DND-41 (cell line): ENCODE measurements around the gene RERG.

Source experiments
- ATAC-seq: fragments of 200-7000 bp; cut with Tn5 transposase; 3 replicates; pipeline ENCODE4 v1.9.1; 2021; ENCODE audit warnings: low read depth; ENCODE audit not compliant: insufficient read depth
- DNase-seq: peaks from one replicate; pipeline ENCODE4 v3.0.0-alpha.2; 2020
- H2AFZ ChIP-seq: 2 replicates; pipeline ENCODE4 v1.6.0; 2012; ENCODE audit warnings: low read depth, low read length
- H3K27ac ChIP-seq: 2 replicates; pipeline ENCODE4 v1.5.1; 2012; ENCODE audit warnings: low read length, inconsistent platforms
- H3K27me3 ChIP-seq: fragments of 200-600 bp; sonication (generic); 2 replicates; pipeline ENCODE4 v1.6.0; 2012; ENCODE audit warnings: low read length, mild to moderate bottlenecking, inconsistent platforms; ENCODE audit not compliant: insufficient read depth, poor library complexity
- H3K36me3 ChIP-seq: 2 replicates; pipeline ENCODE4 v1.5.1; 2012; ENCODE audit warnings: low read length, inconsistent platforms; ENCODE audit not compliant: insufficient read depth
- H3K4me1 ChIP-seq: 2 replicates; pipeline ENCODE4 v1.5.1; 2012; ENCODE audit warnings: mild to moderate bottlenecking, low read length; ENCODE audit not compliant: insufficient read depth
- H3K4me2 ChIP-seq: 2 replicates; pipeline ENCODE4 v1.6.0; 2012; ENCODE audit warnings: mild to moderate bottlenecking, moderate library complexity, low read length, inconsistent platforms; ENCODE audit not compliant: insufficient read depth
- H3K4me3 ChIP-seq, 2 experiments: fragments of 200-600 bp in 1 of 2; shearing (Covaris generic) in 1 of 2; 2 replicates each; pipeline ENCODE4 v1.5.1; 2012 to 2016; ENCODE audit warnings: inconsistent platforms in 2 of 2, low read length in 2 of 2, mild to moderate bottlenecking in 2 of 2, low read depth in 1 of 2, moderate library complexity in 1 of 2
- H3K79me2 ChIP-seq: 2 replicates; pipeline ENCODE4 v1.6.0; 2012; ENCODE audit warnings: low read length, inconsistent platforms; ENCODE audit not compliant: insufficient read depth
- H3K9ac ChIP-seq: 2 replicates; pipeline ENCODE4 v1.6.0; 2012; ENCODE audit warnings: low read depth, mild to moderate bottlenecking, inconsistent platforms, low read length, moderate library complexity
- H3K9me3 ChIP-seq: 2 replicates; pipeline ENCODE4 v1.5.1; 2012; ENCODE audit warnings: low read length, moderate library complexity, mild to moderate bottlenecking, inconsistent platforms; ENCODE audit not compliant: insufficient read depth, severe bottlenecking
- H4K20me1 ChIP-seq: 2 replicates; pipeline ENCODE4 v1.6.0; 2012; ENCODE audit warnings: low read length; ENCODE audit not compliant: insufficient read depth
- CTCF ChIP-seq: IDR thresholded peaks from 2 replicates; pipeline ENCODE4 v1.5.1; 2012; ENCODE audit warnings: borderline replicate concordance, low read length, moderate library complexity, mild to moderate bottlenecking; ENCODE audit not compliant: poor library complexity, severe bottlenecking; ENCODE audit errors: extremely low read depth
- EZH2 ChIP-seq: IDR thresholded peaks from 3 replicates; pipeline ENCODE4 v1.6.1; 2012; ENCODE audit warnings: borderline replicate concordance, low read depth, mild to moderate bottlenecking, moderate library complexity, low read length, inconsistent platforms; ENCODE audit not compliant: severe bottlenecking

The RERG gene

GRCh38 chr12:15142711-15143110 lies 78.5 kb downstream of the RERG start:
- Histone ChIP-seq H3K9me3 (no peaks in the 10 kb centered on the region), H3K9ac (no peak overlapping the region), H3K36me3 (no peaks in the 10 kb centered on the region), H3K4me3 (no peak overlapping the region), H2AFZ (no peak overlapping the region), H3K4me2 (no peak overlapping the region), H3K27me3 (peaks cover 7% of the 10 kb centered on the region), H3K27ac (no peak overlapping the region), H3K79me2 (no peaks in the 10 kb centered on the region), H4K20me1 (no peaks in the 10 kb centered on the region), H3K4me1 (no peaks in the 10 kb centered on the region)
- ATAC-seq (no peak), DNase-seq (no peak)
- TF ChIP-seq CTCF (no peak), EZH2 (no peak)

- H3K79me2 ChIP-seq, result no peaks in the 10 kb centered on the region
- H2AFZ ChIP-seq, result no peak overlapping the region
- H3K4me2 ChIP-seq, result no peak overlapping the region
- no peaks in the 10 kb centered on the region for H3K27me3 ChIP-seq
- H4K20me1 ChIP-seq, result no peaks in the 10 kb centered on the region
- no peak for DNase-seq
- H3K4me1 ChIP-seq, result no peaks in the 10 kb centered on the region
- no peak for ATAC-seq
- no peak overlapping the region for H3K9ac ChIP-seq
- H3K4me3 ChIP-seq, result no peak overlapping the region
- no peaks in the 10 kb centered on the region for H3K9me3 ChIP-seq
- TF ChIP-seq EZH2, result no peak
- no peak for TF ChIP-seq CTCF
- no peak overlapping the region for H3K27ac ChIP-seq
- H3K36me3 ChIP-seq, result no peaks in the 10 kb centered on the region
Observed at GRCh38 chr12:15131431-15131830, 89.8 kb downstream of the RERG start.

- Histone ChIP-seq H3K4me2 (no peak overlapping the region), H3K27ac (no peak overlapping the region), H3K4me1 (no peaks in the 10 kb centered on the region), H3K27me3 (no peaks in the 10 kb centered on the region), H4K20me1 (no peaks in the 10 kb centered on the region), H3K4me3 (no peak overlapping the region), H3K79me2 (no peaks in the 10 kb centered on the region), H2AFZ (no peak overlapping the region), H3K9me3 (no peaks in the 10 kb centered on the region), H3K9ac (no peak overlapping the region), H3K36me3 (no peaks in the 10 kb centered on the region)
- ATAC-seq (no peak), DNase-seq (no peak)
- TF ChIP-seq EZH2 (no peak), CTCF (no peak)
Observed at GRCh38 chr12:15130541-15130940, 90.7 kb downstream of the RERG start.

GRCh38 chr12:15123401-15123800 lies 97.8 kb downstream of the RERG start:
- H3K79me2 ChIP-seq, result no peaks in the 10 kb centered on the region
- ATAC-seq (no peak), DNase-seq (no peak)
- peaks cover 2% of the 10 kb centered on the region for H3K27me3 ChIP-seq
- no peak overlapping the region for H3K4me2 ChIP-seq
- H3K27ac ChIP-seq, result no peak overlapping the region
- H3K9me3 ChIP-seq, result no peaks in the 10 kb centered on the region
- H3K4me3 ChIP-seq, result no peak overlapping the region
- H3K36me3 ChIP-seq, result no peaks in the 10 kb centered on the region
- TF ChIP-seq CTCF, result no peak
- no peak for TF ChIP-seq EZH2
- H4K20me1 ChIP-seq, result no peaks in the 10 kb centered on the region
- H3K9ac ChIP-seq, result no peak overlapping the region
- H3K4me1 ChIP-seq, result no peaks in the 10 kb centered on the region
- H2AFZ ChIP-seq, result no peak overlapping the region
